Endothelial cell of umbilical vein (primary cell): ENCODE data around the gene PTAR1. TPM values are rescaled to one million over a fixed set of nuclear protein-coding genes. Genes with fewer than 3 reads are reported as not detected.

Experiments used
- BruUV-seq: library from RNA; stranded (reverse); fragments of 400-500 nt; replicated peaks from 2 replicates; lab custom pipeline; 2021; lab: Mats Ljungman, UMichigan
- CTCF ChIA-PET: fragments of 300-600, 350-600 bp; sonication (Branson Sonifier 250); formaldehyde crosslinking; loops from one replicate; lab custom pipeline; 2021; ENCODE audit warnings: antibody characterized with exemption, inconsistent platforms; lab: Charles Lee
- POLR2A ChIA-PET: fragments of 300-600, 350-600 bp; sonication (Branson Sonifier 250); formaldehyde crosslinking; loops from one replicate; lab custom pipeline; 2021; ENCODE audit warnings: antibody characterized with exemption, inconsistent platforms; lab: Charles Lee
- DNase-seq: peaks from one replicate; pipeline ENCODE4 v3.0.0-alpha.2; 2011; ENCODE audit warnings: low read depth, low spot score
- FAIRE-seq: peaks from 2 replicates; lab custom pipeline; 2011; peaks lifted over from hg19 to GRCh38; lab: Jason Lieb, UNC
- H2AFZ ChIP-seq: 2 replicates; pipeline ENCODE4 v1.6.0; 2012; ENCODE audit warnings: low read depth, low read length, control low read depth, inconsistent platforms
- H3K27ac ChIP-seq: 2 replicates; pipeline ENCODE4 v1.5.1; 2011; ENCODE audit warnings: low read depth, mild to moderate bottlenecking, control low read depth, low read length, moderate library complexity; ENCODE audit not compliant: insufficient read depth
- H3K27me3 ChIP-seq, 2 experiments: 2 replicates each; pipeline versions ENCODE4 v1.6.0 to v1.6.1; 2011; ENCODE audit warnings: low read length in 2 of 2, mixed read lengths in 1 of 2; ENCODE audit not compliant: control insufficient read depth in 2 of 2, insufficient read depth in 2 of 2
- H3K36me3 ChIP-seq, 2 experiments: 2 replicates in 1 of 2; 3 replicates in 1 of 2; pipeline ENCODE4 v1.5.1; 2011; ENCODE audit warnings: low read length in 2 of 2, mild to moderate bottlenecking in 1 of 2, moderate library complexity in 1 of 2; ENCODE audit not compliant: control insufficient read depth in 2 of 2, insufficient read depth in 2 of 2; ENCODE audit errors: extremely low read depth in 1 of 2
- H3K4me1 ChIP-seq: 3 replicates; pipeline ENCODE4 v1.5.1; 2011; ENCODE audit warnings: mild to moderate bottlenecking, low read length; ENCODE audit not compliant: control insufficient read depth, insufficient read depth; ENCODE audit errors: extremely low read depth
- H3K4me2 ChIP-seq: 2 replicates; pipeline ENCODE4 v1.6.1; 2011; ENCODE audit warnings: low read length, control low read depth, mixed read lengths; ENCODE audit not compliant: insufficient read depth
- H3K4me3 ChIP-seq, 3 experiments: fragments of 200-600 bp in 1 of 3; sonication (generic), shearing (Covaris generic) in 1 of 3; replicated peaks in 1 of 3; 2 replicates each; pipeline ENCODE4 v1.5.1; 2011 to 2016; ENCODE audit warnings: control low read depth in 3 of 3, low read length in 3 of 3, mild to moderate bottlenecking in 2 of 3, inconsistent platforms in 1 of 3, low read depth in 1 of 3, moderate library complexity in 1 of 3; ENCODE audit not compliant: insufficient read depth in 1 of 3
- H3K79me2 ChIP-seq: 2 replicates; pipeline ENCODE4 v1.6.0; 2012; ENCODE audit warnings: low read length, inconsistent platforms; ENCODE audit not compliant: control insufficient read depth, insufficient read depth
- H3K9ac ChIP-seq: replicated peaks from 2 replicates; pipeline ENCODE3; 2011; ENCODE audit warnings: low read length, control low read depth; ENCODE audit not compliant: insufficient read depth; ENCODE audit errors: extremely low read depth
- H3K9me1 ChIP-seq: replicated peaks from 3 replicates; pipeline ENCODE4 v1.6.0; 2011; ENCODE audit warnings: mild to moderate bottlenecking, low read length; ENCODE audit not compliant: control insufficient read depth, insufficient read depth; ENCODE audit errors: extremely low read depth
- H3K9me3 ChIP-seq: replicated peaks from 2 replicates; pipeline ENCODE4 v1.5.1; 2012; ENCODE audit warnings: low read length, inconsistent platforms; ENCODE audit not compliant: control insufficient read depth, insufficient read depth
- H4K20me1 ChIP-seq: replicated peaks from 2 replicates; pipeline ENCODE3; 2011; ENCODE audit warnings: mild to moderate bottlenecking, low read length; ENCODE audit not compliant: control insufficient read depth, insufficient read depth; ENCODE audit errors: extremely low read depth
- CTCF ChIP-seq, 2 donors: IDR thresholded peaks; 1 replicate in 1 of 2; 2 replicates in 1 of 2; pipeline ENCODE4 v1.5.1; 2011; ENCODE audit warnings: low read length in 2 of 2, mild to moderate bottlenecking in 2 of 2, moderate library complexity in 2 of 2, control low read depth in 1 of 2, inconsistent platforms in 1 of 2, low read depth in 1 of 2; ENCODE audit not compliant: insufficient read depth in 1 of 2; ENCODE audit errors: extremely low read depth in 1 of 2
- EZH2 ChIP-seq: IDR thresholded peaks from 2 replicates; pipeline ENCODE4 v1.6.1; 2012; ENCODE audit warnings: borderline replicate concordance, low read depth, mild to moderate bottlenecking, moderate library complexity, low read length, inconsistent platforms; ENCODE audit not compliant: severe bottlenecking
- MAX ChIP-seq: IDR thresholded peaks from 2 replicates; pipeline ENCODE4 v1.6.1; 2011; ENCODE audit not compliant: insufficient read depth, insufficient read length
- MYC ChIP-seq: IDR thresholded peaks from one replicate; pipeline ENCODE4 v1.6.1; 2011; ENCODE audit warnings: mild to moderate bottlenecking, low read depth, low read length
- POLR2A ChIP-seq: IDR thresholded peaks from 2 replicates; pipeline ENCODE4 v1.6.1; 2012; ENCODE audit warnings: low read depth, mild to moderate bottlenecking, control low read depth, low read length
- dilution Hi-C: fragments of 300-500 bp; cut with MboI; formaldehyde crosslinking; loops from one replicate; pipeline ENCODE4 v1.15.0; 2019; ENCODE audit warnings: low sequenced_read_pairs; ENCODE audit not compliant: extremely low pct_ligation_motif_present
- intact Hi-C: fragments of 100-400 bp; cut with micrococcal nuclease; formaldehyde crosslinking; loops from one replicate; pipeline ENCODE4 v1.10.0; 2022
- polyA plus RNA-seq, 4 experiments: library from polyadenylated mRNA; depleted of rRNA in 3 of 4; stranded (reverse) in 3 of 4; unstranded in 1 of 4; fragments of >200 nt; gene quantifications; 2 replicates each; pipeline versions ENCODE4 v1.2.1 to v1.2.3, GENCODE V29; 2011 to 2012; ENCODE audit warnings: missing spikeins in 1 of 4
- total RNA-seq: library from RNA; stranded (reverse); gene quantifications from 2 replicates; pipeline ENCODE4 v1.2.3, GENCODE V29; 2021

PTAR1 gene
- total and polyA plus RNA-seq, 2 donors (not counting 3 experiments of a cell fraction or from before 2014, with no cell fraction given), result 8.1 to 46.8 TPM

GRCh38 chr9:69673311-69673640 lies 86.5 kb downstream of the PTAR1 start:
- TF ChIP-seq EZH2 (no peak), MAX (no peak), MYC (no peak), POLR2A (no peak), CTCF (IDR thresholded peaks at IDR 0.05; ENCODE audit: extremely low read depth in 1 of 2, insufficient read depth in 1 of 2, low read depth in 1 of 2, low read length in 2 of 2) (no peak)

More at GRCh38 chr9:69673311-69673640, 86.5 kb downstream of the PTAR1 start:
- Histone ChIP-seq H2AFZ (peak overlapping the region; percentile 97), H3K9me3 (no peaks in the 10 kb centered on the region), H3K27me3 (peaks cover 16 to 17% of the 10 kb centered on the region in 2 experiments), H3K9ac (peak overlapping the region; percentile 46), H3K36me3 (no peaks in the 10 kb centered on the region), H3K9me1 (no peaks in the 10 kb centered on the region), H3K27ac (peak overlapping the region; percentile 20), H3K79me2 (no peaks in the 10 kb centered on the region), H3K4me3 (peak overlapping the region in 1 of 3 experiments; percentile 52), H3K4me1 (peaks cover 36% of the 10 kb centered on the region), H3K4me2 (peak overlapping the region; percentile 58), H4K20me1 (no peaks in the 10 kb centered on the region)
- intact Hi-C loops, result loop anchor here (1.0 to 10.0 kb wide), 8 partner anchors 100 to 742 kb away; partner anchors contain the start of gene KLF9
- ChIA-PET CTCF (interaction anchor here (0.6 to 4.2 kb wide), 50 partner anchors 8 to 929 kb away, joined by 3 to 52 read pairs (median 5); partner anchors contain the start of gene PTAR1), POLR2A (no interaction called here)
- FAIRE-seq, result no peak
- dilution Hi-C loops, result no loop called here
- no TSS peak for BruUV-seq
- DNase-seq, result no peak
